C4-2B (cell line): ENCODE measurements around the gene SDHAF2.

ENCODE experiments used
- CTCF ChIP-seq: fragments of 450-650 bp; conservative IDR thresholded peaks from 2 replicates; pipeline ENCODE4 v1.5.1; 2017; ENCODE audit warnings: mild to moderate bottlenecking
- ZFX ChIP-seq: fragments of 450-650 bp; IDR thresholded peaks from 2 replicates; pipeline ENCODE4 v1.6.1; 2017

GRCh38 chr11:61411589-61411988, 18.3 kb upstream of the SDHAF2 start:
- no peak for TF ChIP-seq CTCF
- TF ChIP-seq ZFX: no peak
